Stimulated activated CD4-positive, alpha-beta T cell treated with anti-CD3 and anti-CD28 coated beads, Interleukin-15, amount 100 ng/mL, for 1 hour (primary cell): ENCODE data around the gene ALDOB.
"Not testable (repeated sequence)": the region's sequence is repeated elsewhere in the genome, so short reads cannot be mapped to it uniquely, and the experiment has no call there.

Experiments
- DNase-seq, 2 donors: peaks; one replicate each; pipeline ENCODE4 v3.0.0-alpha.2; 2020; ENCODE audit warnings: low read depth in 1 of 2, low spot score in 1 of 2

ALDOB gene

DNA sequence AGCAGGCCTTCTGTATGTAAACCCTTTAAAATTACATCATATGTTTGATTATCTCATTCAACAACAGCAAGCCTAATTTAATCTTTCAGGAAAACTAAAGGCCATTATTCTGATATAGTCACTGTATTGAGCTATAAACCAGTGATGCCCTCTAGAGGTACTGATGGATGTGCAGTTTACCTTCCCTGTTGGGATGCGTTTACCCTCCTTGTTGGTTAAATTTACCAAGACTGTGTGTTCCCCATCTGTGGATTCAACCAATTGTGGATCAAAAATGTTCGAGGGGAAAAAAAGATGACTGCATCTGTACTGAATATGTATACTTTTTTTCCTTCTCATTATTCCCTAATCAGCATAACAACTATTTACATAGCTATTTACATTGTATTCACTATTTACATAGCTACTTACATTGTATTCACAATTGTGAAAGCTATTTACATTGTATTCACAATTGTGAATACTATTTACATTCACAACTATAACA, 47.0 kb downstream of the ALDOB start:
- DNase-seq: no peak

DNA sequence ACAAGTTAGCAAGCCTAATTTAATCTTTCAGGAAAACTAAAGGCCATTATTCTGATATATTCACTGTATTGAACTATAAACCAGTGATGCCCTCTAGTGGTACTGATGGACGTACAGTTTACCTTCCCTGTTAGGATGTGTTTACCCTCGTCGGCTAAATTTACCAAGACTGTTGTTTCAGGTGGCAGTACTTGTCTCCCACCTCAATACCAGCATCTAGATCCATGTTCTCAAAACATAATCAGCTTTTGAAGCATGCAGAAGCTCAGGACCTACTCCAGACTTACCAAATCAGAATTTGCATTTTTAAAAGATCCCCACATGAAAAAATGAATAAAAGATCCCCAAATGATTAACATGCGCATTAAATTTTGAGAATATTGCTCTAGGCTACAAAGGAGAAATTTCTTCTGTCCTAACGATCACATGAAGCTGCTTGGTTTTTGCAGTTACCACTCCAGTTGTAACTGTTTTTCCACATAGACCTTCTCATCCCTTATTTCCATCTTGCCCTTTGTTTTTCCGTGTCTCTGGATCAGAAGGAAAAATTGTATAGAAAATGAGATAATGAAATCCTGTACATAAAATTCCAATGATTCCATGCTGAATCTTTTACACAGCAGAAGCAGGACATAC, 47.6 kb downstream of the ALDOB start:
- DNase-seq: no peak

DNA sequence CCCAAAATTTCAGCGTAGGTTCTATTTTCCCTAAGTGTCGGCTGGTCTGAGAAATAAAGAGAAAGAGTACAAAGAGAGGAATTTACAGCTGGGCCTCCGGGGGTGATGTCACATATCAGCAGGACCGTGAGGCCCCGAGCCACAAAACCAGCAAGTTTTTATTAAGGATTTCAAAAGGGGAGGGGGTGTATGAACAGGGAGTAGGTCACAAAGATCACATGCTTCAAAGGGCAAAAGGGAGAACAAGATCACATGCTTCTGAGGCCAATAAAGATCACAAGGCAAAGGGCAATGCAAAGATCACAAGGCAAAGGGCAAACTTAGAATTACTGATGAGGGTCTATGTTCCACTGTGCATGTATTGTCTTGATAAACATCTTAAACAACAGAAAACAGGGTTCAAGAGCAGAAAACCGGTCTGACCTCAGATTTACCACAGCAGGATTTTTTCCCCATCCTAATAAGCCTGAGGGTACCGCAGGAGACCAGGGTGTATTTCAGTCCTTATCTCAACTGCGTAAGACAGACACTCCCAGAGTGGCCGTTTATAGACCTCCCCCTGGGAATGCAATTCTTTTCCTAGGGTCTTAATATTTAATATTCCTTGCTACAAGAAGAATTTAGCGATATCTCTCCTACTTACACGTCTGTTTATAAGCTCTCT, 50.6 kb downstream of the ALDOB start, which contains the start of gene BAAT:
Gene BAAT (minus strand): TSS at position 134 of the 664 bp plus-strand sequence. CDS start 13,602 bp downstream, outside the sequence.
- not testable (repeated sequence) for DNase-seq

DNA sequence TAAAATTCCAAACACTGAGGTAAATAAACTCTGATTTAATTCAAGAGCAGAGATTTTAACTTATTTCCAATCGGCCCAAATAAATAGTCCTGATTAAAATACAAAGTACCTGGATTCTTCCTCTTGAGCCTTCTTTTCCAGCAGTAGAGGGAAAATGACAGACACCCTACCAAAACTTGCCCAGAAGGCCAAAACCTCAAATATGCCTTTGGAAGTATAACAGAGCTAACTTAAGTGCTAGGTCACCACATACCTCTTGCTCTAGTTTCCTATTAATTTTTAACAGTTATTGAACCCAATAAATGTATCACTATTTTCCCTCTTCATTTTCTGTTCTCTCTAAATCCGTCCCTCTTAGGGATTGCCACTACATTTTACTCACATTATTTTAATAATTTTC, 52.2 kb downstream of the ALDOB start:
- DNase-seq: no peak

DNA sequence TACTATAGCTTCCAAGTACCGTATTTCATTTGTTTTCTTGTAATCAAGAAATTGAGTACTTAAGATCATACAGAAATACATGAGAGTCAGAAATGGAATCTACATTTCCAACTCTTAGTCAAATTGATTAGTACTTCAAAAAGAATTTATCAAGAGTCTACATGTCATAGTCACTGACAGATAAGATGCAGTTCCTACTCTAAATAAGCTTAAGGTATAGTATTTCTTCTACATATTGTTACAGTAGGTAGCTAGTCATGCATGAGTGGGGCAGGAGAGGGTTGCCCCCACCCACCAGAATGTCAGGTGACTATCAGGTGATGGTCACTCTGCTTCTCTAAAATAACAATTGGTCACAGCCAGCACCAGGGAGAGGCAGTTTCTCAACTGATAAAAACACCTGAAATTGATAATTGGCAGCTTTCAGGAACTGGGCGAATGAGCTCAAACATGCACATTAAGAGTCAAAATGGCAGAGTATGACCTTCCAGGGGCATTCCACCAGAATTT, 53.7 kb downstream of the ALDOB start:
- DNase-seq: no peak

DNA sequence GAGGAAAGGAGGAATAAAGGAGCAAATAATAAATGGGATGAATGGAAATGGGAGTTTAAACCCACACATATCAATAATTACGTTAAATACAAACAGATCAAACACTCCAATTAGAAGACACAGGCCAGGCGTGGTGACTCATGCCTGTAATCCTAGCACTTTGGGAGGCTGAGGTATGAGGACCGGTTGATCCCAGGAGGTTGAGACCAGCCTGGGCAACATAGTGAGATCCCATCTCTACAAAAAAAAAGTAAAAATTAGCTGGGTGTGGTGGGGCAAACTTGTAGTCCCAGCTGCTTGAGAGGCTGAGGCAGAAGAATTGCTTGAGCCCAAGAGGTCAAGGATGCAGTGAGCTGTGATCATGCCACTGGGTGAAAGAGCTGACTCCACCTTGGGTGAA, 54.5 kb downstream of the ALDOB start:
- no peak for DNase-seq

DNA sequence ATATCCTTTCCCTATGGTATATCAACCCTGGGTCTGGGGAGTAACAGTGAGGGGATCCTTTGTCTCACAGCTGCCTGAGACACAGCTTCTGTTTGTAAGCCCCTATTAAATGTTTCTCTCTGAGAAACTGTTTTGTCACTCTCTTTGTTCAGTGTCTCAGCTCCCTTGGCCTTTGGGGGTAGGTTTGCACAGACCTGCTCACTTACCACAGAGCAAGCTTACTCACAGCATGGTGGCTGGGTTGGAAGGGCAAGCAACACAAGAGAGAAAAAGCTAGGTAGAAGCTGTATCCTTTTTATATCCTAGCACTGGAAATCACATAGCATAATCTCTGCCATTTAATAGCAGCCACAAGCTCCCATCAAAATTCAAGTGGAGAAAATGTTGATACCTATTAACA, 55.3 kb downstream of the ALDOB start:
- no peak for DNase-seq

DNA sequence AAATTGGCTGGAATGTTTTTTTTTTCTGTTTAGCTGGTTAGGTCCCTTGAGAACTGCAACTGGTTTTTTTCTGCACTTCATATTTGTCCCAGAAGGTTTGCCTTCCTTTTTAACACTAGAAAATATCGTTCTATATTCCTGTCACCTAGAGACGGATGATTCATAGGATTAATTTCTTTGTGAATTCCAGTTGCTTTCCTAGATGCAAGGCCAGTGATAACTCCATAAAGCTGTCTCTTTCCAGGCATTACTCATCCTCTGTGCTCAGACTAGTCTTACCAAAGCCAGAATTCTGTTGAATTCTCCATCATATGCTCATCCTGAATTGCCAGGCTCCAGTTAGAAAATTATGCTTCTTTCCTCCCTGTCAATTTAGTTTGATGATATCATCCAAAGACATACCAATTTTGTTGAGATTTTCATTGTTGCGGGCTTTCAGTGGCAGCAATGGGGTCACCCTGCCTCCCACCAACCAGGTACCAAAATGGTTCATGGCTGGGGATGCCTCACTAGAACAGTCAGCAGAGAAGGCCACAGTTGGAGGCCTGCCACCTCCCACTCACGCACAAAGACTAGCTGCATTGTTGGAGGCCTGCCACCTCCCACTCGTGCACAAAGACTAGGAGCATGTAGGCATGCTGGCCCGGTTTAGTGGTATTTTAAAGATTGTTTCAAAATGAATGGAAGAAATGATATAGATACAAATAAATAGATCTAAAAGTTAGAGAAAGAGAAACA, 59.3 kb downstream of the ALDOB start:
- DNase-seq: no peak

DNA sequence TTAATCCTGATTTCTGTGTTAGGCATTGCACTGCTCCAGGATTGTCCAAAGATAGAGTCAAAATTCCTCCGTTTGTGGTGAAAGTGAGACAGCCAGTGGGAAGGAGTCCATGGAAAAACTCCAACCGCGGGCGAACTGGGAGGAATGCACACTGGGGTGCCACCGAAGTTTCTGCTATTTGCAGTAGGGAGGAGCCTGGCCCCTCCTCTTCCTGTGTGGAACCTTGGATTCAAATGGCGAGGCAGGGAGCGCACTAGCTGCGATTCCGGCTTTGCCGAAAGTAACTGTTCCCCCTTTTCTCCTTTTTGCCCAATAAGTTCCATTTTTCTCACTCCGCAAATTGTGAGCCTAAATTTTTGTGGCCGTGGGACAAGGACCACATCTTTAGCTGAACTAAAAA, 60.0 kb downstream of the ALDOB start:
- no peak for DNase-seq

DNA sequence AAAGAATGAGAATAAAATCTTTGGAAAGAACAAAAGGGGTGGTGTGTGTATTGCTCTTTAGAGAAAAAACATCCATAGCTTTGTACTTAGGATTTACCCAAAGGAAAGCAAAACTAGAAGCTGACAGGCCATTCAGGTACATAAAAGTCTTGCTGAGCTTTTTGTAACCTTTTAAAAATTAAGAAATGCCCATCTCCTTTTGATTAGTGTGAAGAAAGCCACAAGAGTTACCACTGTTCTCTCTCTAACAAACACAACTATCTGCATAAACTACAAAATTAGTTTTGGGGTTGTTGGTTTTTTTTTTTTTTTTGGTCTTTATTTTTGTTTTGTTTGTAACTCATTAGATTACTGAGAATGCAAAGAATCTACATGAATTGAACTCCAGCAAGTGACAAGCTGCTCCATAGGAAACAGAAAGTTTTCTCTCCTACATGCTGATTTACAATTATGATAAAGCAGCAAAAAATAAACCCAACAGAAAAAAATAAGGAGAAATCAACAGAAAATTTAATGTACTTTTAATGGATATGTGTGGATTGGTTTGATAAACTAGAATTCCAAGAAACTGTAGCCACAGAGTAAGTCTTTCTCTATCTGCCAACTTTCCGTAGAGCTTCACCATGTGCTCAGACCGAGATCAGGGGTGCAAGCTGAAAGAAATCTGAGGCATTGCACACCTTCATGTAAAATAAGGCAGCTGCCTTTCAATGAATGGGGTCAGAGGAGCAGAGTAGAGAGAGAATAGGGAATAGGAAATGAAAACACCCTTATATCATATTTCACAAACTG, 63.1 kb downstream of the ALDOB start:
- DNase-seq: no peak

DNA sequence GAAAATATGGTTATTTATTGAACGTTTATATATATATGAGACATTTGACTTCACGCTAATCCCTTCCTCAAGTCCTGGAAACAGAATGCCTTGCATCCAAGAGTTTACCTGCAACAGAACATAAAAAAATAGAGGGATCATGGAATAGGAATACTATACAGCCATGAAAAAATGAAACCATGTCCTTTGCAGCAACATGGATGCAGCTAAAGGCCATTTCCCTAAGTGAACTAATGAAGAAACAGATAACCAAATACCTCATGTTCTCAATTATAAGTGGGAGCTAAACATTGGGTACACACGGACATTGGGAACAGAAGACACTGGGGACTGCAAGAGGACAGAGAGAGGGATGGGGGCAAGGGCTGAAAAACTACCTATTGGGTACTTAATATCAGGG, 63.8 kb downstream of the ALDOB start:
- no peak for DNase-seq
